Measurements from ENCODE around the gene SLAMF1.
"Not testable (repeated sequence)": the region's sequence is repeated elsewhere in the genome, so short reads cannot be mapped to it uniquely, and the experiment has no call there.

Gene SLAMF1

DNA sequence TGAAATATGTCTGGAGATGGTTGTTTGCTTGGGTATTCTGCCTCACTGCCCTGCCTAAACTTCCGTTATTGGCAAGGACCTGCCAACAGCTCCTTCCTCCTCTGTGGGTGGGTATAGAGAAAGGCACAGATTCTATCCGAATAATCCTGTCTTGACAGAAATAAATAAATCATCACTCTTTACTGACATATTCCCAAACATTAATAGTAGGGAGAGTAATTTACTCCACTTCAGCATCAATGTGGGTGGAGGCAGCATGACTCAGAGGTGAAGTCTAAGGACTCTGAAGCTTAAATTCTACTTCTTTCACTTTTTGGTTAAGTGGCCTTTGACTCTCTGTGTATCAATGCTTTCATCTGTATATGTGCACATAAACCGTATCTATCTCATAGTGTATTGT, 70.5 kb downstream of the SLAMF1 start:
- TF ChIP-seq, protein P1, sequence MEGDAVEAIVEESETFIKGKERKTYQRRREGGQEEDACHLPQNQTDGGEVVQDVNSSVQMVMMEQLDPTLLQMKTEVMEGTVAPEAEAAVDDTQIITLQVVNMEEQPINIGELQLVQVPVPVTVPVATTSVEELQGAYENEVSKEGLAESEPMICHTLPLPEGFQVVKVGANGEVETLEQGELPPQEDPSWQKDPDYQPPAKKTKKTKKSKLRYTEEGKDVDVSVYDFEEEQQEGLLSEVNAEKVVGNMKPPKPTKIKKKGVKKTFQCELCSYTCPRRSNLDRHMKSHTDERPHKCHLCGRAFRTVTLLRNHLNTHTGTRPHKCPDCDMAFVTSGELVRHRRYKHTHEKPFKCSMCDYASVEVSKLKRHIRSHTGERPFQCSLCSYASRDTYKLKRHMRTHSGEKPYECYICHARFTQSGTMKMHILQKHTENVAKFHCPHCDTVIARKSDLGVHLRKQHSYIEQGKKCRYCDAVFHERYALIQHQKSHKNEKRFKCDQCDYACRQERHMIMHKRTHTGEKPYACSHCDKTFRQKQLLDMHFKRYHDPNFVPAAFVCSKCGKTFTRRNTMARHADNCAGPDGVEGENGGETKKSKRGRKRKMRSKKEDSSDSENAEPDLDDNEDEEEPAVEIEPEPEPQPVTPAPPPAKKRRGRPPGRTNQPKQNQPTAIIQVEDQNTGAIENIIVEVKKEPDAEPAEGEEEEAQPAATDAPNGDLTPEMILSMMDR (conservative IDR thresholded peaks at IDR 0.05): no peak
- no peak for TF ChIP-seq ZFX (IDR thresholded peaks at IDR 0.05)
- no peak overlapping the region for H3K27ac ChIP-seq

DNA sequence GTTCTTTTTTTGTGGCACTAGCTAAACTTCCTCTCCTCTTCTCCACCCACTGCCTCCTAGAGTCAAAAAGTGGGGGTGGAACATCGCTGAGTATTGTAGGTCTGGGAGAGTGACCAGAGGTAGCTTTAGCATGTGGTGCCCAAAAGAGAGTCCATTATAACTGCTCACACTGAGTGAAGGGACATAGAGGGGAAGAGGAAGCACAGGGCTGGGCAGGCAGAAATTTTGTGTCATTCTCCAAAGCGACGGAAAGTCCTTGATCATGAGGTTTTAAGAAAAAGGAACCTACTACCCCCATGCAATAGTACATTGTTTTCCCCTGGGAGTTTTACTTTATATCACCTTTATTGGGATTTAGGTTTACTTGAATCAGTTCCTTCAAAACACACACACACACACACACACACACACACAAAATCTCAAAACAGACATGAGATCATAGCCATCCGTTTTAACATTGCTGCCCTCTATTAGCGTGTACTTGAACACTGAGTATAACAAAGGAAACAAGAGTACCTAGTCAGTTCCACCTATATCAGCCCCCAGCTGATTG, 71.7 kb downstream of the SLAMF1 start:
- TF ChIP-seq, protein P1 (conservative IDR thresholded peaks at IDR 0.05): no peak
- TF ChIP-seq ZFX (IDR thresholded peaks at IDR 0.05): no peak

DNA sequence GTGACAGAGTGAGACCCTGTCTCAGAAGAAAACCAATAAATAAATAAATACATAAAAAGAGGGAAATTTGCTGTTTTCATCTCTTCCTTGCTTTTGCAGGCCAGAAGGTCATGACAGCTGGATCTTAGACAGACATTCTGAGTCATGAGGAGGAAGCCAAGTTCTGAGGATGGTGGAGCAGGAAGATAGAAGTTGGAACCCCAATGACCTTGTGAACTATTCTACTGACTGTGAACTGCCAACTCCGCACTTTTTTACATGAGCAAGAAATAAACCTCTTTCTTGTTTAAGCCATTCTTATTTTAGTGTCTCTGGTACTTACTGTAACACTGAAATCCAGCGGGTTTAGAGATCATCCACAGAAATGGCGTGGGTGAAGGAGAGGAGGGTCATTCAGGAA, 76.0 kb downstream of the SLAMF1 start:
- no peak for TF ChIP-seq ZFX (IDR thresholded peaks at IDR 0.05)
- TF ChIP-seq, protein P1 (conservative IDR thresholded peaks at IDR 0.05): no peak

More for the DNA sequence above, 71.7 kb downstream of the SLAMF1 start:
- H3K27ac ChIP-seq: no peak overlapping the region

DNA sequence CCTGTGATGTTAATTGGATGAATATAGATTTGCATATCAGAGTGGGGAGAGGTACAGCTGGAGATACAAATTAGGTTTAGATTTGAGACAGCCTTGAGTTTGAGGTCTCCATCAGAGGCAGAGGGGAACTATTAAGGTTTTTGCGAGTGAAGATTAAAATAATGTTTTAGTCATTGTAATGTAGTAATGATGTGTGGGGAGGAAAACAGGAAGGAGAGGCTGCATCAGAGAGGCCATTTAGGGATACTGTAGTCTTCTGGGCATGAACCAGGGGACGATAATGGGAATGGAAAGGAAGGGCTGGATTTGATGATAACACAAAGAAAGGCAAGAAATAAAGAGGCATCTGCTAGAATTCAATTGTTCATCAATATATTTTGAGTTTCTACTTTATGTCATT, 77.0 kb downstream of the SLAMF1 start:
- no peak for TF ChIP-seq ZFX (IDR thresholded peaks at IDR 0.05)
- TF ChIP-seq, protein P1 (conservative IDR thresholded peaks at IDR 0.05): no peak
- no peak overlapping the region for H3K27ac ChIP-seq

More for the DNA sequence above, 76.0 kb downstream of the SLAMF1 start:
- no peak overlapping the region for H3K27ac ChIP-seq

DNA sequence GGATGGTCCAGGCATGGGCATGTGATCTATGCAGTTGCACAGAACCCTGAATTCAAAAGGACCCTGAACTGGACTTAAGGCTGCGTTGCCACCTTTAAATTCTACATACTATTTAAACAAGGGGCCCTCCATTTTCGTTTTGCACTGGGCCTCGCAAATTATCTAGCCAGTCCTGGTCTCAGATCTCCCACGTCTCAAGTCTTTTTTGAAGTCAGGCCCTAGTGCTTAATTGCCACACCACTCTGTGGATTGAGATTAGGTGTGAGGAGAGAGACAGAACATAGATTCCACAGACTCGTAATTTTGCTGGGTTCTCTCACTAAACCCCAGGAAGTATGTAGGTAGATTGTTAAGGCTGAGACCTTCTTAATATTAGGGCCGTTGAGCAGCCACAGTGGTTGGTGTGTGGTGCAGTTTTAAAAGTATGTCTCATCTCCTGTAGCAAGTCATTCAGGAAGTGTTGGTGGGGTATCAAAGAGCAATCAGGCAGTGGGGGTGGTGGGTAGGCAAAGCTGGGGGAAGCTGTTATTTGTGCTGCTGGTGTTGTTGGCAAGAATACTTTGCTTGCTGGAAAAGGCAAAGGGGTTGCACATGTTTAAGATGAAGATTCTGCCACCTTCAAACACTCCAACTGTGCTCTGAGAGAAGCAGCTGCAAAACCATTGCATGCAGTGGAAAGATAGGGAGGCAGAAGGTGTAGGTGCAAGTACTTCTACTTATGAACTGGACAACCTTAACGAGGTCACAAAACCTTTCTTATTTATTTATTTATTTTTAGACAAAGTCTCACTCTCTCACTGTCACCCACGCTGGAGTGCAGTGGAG, 78.8 kb downstream of the SLAMF1 start:
- no peak overlapping the region for H3K27ac ChIP-seq
- TF ChIP-seq, protein P1 (conservative IDR thresholded peaks at IDR 0.05): no peak
- TF ChIP-seq ZFX (IDR thresholded peaks at IDR 0.05): no peak

DNA sequence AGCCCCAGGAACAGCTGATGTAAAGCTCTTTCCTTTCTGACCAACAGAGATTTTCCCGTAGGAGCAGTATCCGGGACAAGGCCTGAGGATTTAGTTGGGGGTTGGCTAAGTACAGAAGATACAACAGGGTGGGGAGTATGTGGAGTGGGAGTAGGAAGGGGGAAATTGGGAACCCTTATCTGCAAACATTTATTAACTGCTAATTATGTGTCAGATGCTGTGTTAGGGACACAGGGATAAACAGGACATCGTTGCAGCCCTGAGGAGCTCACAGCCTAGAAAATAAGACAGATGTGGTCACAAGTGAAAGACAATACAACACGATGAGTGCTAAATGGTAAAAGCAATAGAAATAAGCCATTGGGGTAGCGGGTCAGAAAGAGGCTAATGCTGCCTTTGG, 79.5 kb downstream of the SLAMF1 start:
- no peak overlapping the region for H3K27ac ChIP-seq

DNA sequence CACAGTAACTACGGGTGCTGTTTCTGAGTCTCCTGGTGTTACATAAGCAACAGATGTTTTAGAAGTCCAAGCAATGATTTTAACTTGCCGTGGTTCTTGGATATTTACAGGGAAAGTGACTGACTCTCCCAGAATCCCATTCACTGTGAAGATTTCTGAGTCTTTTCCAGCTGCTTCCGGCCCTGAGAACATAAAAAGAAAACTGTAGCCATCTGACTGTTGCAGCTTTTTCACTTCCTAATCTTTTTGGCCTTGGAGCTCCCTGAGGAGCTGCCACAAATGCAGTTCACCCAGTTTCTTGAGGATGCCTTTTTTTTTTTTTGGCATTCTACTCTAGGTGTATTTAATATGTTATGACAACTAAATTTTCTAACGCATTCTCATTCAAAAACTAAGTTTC, 81.3 kb downstream of the SLAMF1 start:
- H3K27ac ChIP-seq: no peak overlapping the region
- no peak for TF ChIP-seq ZFX (IDR thresholded peaks at IDR 0.05)
- TF ChIP-seq, protein P1 (conservative IDR thresholded peaks at IDR 0.05): no peak

More for the DNA sequence above, 79.5 kb downstream of the SLAMF1 start:
- TF ChIP-seq, protein P1 (conservative IDR thresholded peaks at IDR 0.05): no peak
- no peak for TF ChIP-seq ZFX (IDR thresholded peaks at IDR 0.05)

DNA sequence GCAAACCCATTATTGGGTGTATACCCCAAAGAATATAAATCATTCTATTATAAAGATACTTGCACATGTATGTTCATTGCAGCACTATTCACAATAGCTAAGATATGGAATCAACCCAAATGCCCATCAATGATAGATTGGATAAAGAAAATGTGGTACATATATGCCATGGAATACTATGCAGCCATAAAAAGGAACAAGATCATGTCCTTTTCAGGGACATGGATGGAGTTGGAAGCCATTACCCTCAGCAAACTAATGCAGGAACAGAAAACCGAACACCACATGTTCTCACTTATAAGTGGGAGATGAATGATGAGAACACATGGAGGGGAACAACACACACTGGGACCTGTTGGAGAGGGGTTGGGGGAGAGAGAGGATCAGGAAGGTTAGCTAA, 83.6 kb downstream of the SLAMF1 start:
- not testable (repeated sequence) for H3K27ac ChIP-seq

DNA sequence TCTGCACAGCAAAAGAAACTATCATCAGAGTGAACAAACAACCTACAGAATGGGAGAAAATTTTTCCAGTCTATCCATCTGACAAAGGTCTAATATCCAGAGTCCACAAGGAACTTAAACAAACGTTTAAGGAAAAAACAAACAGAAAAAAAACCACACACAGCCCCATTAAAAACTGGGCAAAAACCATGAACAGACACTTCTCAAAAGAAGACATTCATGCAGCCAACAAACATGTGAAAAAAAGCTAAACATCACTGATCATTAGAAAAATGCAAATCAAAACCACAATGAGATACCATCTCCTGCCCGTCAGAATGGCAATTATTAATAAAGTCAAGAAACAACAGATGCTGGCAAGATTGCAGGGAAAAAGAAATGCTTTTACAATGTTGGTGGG, 84.1 kb downstream of the SLAMF1 start:
- H3K27ac ChIP-seq: not testable (repeated sequence)

Data from C4-2B (cell line).